Natural killer cell (primary cell): Measurements from ENCODE around the gene TRIM58. TPM values are rescaled to one million over a fixed set of nuclear protein-coding genes. Genes with fewer than 3 reads are reported as not detected.

Experiments used
- ATAC-seq, 3 donors: fragments of 150-1000 bp in 2 of 3; fragments of 200-7000 bp in 1 of 3; cut with Tn5 transposase; 1 replicate in 1 of 3; 2 replicates in 2 of 3; pipeline ENCODE4 v1.10.0; 2021; ENCODE audit warnings: mild to moderate bottlenecking in 2 of 3, moderate library complexity in 2 of 3
- DNase-seq, 2 donors: peaks; one replicate each; pipeline versions ENCODE4 v3.0.0 to v3.0.0-alpha.2; 2013 to 2021; ENCODE audit warnings: mixed read lengths in 1 of 2
- H3K27ac ChIP-seq: one replicate; pipeline ENCODE4 v1.5.1; 2013; ENCODE audit warnings: mild to moderate bottlenecking, low read length
- H3K27me3 ChIP-seq: one replicate; pipeline ENCODE4 v1.6.1; 2013; ENCODE audit warnings: low read length; ENCODE audit not compliant: control insufficient read depth, insufficient read depth
- H3K36me3 ChIP-seq: one replicate; pipeline ENCODE4 v1.6.1; 2013; ENCODE audit warnings: low read length; ENCODE audit not compliant: control insufficient read depth, insufficient read depth
- H3K4me1 ChIP-seq: one replicate; pipeline ENCODE4 v1.6.1; 2013; ENCODE audit warnings: low read length; ENCODE audit not compliant: control insufficient read depth, insufficient read depth
- H3K4me3 ChIP-seq: one replicate; pipeline ENCODE4 v1.5.1; 2013; ENCODE audit warnings: low read length
- H3K9me3 ChIP-seq: one replicate; pipeline ENCODE4 v1.6.1; 2013; ENCODE audit warnings: low read length; ENCODE audit not compliant: control insufficient read depth, insufficient read depth
- H3K27ac Mint-ChIP-seq, 2 donors: one replicate each; pipeline ENCODE4 v1.8.0; 2022; ENCODE audit warnings: mild to moderate bottlenecking in 2 of 2, mixed read lengths in 2 of 2, moderate library complexity in 1 of 2
- H3K27me3 Mint-ChIP-seq, 2 donors: one replicate each; pipeline ENCODE4 v1.8.0; 2022; ENCODE audit warnings: low read depth in 2 of 2, mixed read lengths in 2 of 2
- H3K36me3 Mint-ChIP-seq: one replicate; pipeline ENCODE4 v1.8.0; 2022; ENCODE audit warnings: mixed read lengths
- H3K4me1 Mint-ChIP-seq, 2 donors: one replicate each; pipeline ENCODE4 v1.8.0; 2022; ENCODE audit warnings: mixed read lengths in 2 of 2
- H3K4me3 Mint-ChIP-seq: one replicate; pipeline ENCODE4 v1.8.0; 2022; ENCODE audit warnings: mild to moderate bottlenecking, moderate library complexity, mixed read lengths
- H3K9me3 Mint-ChIP-seq, 2 donors: one replicate each; pipeline ENCODE4 v1.8.0; 2022; ENCODE audit warnings: mixed read lengths in 2 of 2
- WGBS: methylation state at CpG from one replicate; pipeline ENCODE4 v1.1.7; 2013; ENCODE audit warnings: missing lambda C conversion rate; ENCODE audit not compliant: insufficient coverage; 5-methylcytosine and 5-hydroxymethylcytosine counted together
- intact Hi-C: fragments of 100-400 bp; cut with micrococcal nuclease; formaldehyde crosslinking; loops from one replicate; pipeline ENCODE4 v1.14.2; 2022
- total RNA-seq, 4 donors: library from RNA; stranded (reverse); fragments of 120-200 nt in 1 of 4; gene quantifications; one replicate each; pipeline versions ENCODE4 v1.2.3 to v1.2.4, GENCODE V29; 2013 to 2022
- TF ChIP-seq, protein P1 (sequence below): fragments of 200-600 bp; IDR thresholded peaks from one replicate; pipeline ENCODE4 v1.8.0; 2022; ENCODE audit warnings: antibody characterized with exemption

Gene TRIM58
- total RNA-seq, 3 donors from 2014 or later (not counting 1 experiment from before 2014, with no cell fraction given), result 0.50 to 3.9 (median 1.9) TPM

DNA sequence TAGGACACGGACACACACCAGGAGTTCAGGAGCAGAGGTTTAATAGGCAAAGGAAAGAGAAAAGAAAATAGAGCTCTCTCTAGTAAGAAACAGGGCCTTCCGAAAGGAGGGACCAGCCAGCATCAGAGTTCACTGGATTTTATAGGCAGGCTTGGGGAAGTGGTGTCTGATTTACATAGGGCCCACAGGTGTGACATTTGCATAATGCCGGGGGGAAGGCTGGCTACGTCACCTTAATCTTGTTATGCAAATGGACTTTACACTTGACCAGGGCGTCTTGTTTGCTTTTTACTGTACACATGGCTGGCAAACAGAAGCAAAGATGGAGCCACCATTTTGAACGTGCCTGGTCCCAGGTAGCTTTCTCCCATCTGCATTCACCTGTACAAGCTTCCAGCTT, 33.0 kb upstream of the TRIM58 start, which contains the start of gene OR14A16:
Gene OR14A16, minus strand, starts transcription at position 97 of the 400 bp plus-strand sequence. CDS start 8,390 bp downstream, outside the sequence.
- no peaks in the 10 kb centered on the region for H3K27me3 ChIP-seq
- H3K9me3 Mint-ChIP-seq, result peaks cover 0 to 2% of the 10 kb centered on the region in 2 donors
- no peak within 1 kb of the TSS for H3K4me3 ChIP-seq
- no peak for ATAC-seq
- intact Hi-C loops, result no loop called here
- H3K27me3 Mint-ChIP-seq, result no peaks in the 10 kb centered on the region
- H3K36me3 Mint-ChIP-seq, result no peaks in the 10 kb centered on the region
- no peak within 1 kb of the TSS for H3K4me3 Mint-ChIP-seq
- H3K27ac ChIP-seq, result no peak within 1 kb of the TSS
- TF ChIP-seq, protein P1, sequence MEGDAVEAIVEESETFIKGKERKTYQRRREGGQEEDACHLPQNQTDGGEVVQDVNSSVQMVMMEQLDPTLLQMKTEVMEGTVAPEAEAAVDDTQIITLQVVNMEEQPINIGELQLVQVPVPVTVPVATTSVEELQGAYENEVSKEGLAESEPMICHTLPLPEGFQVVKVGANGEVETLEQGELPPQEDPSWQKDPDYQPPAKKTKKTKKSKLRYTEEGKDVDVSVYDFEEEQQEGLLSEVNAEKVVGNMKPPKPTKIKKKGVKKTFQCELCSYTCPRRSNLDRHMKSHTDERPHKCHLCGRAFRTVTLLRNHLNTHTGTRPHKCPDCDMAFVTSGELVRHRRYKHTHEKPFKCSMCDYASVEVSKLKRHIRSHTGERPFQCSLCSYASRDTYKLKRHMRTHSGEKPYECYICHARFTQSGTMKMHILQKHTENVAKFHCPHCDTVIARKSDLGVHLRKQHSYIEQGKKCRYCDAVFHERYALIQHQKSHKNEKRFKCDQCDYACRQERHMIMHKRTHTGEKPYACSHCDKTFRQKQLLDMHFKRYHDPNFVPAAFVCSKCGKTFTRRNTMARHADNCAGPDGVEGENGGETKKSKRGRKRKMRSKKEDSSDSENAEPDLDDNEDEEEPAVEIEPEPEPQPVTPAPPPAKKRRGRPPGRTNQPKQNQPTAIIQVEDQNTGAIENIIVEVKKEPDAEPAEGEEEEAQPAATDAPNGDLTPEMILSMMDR, result no peak
- H3K9me3 ChIP-seq, result no peaks in the 10 kb centered on the region
- no peak for DNase-seq
- no peaks in the 10 kb centered on the region for H3K4me1 Mint-ChIP-seq
- WGBS, result 85% methylated on average over 6 of the region's 6 CpGs
- H3K4me1 ChIP-seq, result no peaks in the 10 kb centered on the region
- H3K27ac Mint-ChIP-seq, result no peak within 1 kb of the TSS
- no peaks in the 10 kb centered on the region for H3K36me3 ChIP-seq

DNA sequence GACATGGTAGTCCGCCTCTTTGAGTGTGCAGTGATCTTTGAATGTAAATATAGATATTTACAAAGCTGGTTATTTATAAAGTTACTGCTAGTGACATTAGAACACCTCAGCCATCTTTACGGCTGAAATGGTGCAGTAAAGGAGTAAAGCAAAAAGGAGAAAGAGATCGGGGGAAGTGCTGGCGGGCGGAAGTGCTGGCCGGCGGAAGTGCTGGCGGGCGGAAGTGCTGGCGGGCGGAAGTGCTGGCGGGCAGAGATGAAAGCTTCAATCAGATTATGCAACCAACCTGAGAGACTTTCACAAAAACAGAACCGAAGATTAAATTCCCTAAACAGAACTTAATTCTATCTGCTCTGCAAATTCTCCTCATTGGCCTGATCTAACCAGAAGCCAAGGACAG, 31.6 kb upstream of the TRIM58 start:
- Mint-ChIP-seq H3K4me3 (no peak overlapping the region), H3K4me1 (no peaks in the 10 kb centered on the region), H3K36me3 (no peaks in the 10 kb centered on the region), H3K27me3 (no peaks in the 10 kb centered on the region), H3K9me3 (peaks cover 0 to 2% of the 10 kb centered on the region in 2 donors), H3K27ac (no peak overlapping the region)
- no peak for DNase-seq
- intact Hi-C loops, result no loop called here
- H3K36me3 ChIP-seq, result no peaks in the 10 kb centered on the region
- H3K27ac ChIP-seq, result no peak overlapping the region
- H3K27me3 ChIP-seq, result no peaks in the 10 kb centered on the region
- H3K4me1 ChIP-seq, result no peaks in the 10 kb centered on the region
- no peaks in the 10 kb centered on the region for H3K9me3 ChIP-seq
- H3K4me3 ChIP-seq, result no peak overlapping the region
- TF ChIP-seq, protein P1, result no peak
- WGBS, result 96% methylated on average over 8 of the region's 13 CpGs
- no peak for ATAC-seq

DNA sequence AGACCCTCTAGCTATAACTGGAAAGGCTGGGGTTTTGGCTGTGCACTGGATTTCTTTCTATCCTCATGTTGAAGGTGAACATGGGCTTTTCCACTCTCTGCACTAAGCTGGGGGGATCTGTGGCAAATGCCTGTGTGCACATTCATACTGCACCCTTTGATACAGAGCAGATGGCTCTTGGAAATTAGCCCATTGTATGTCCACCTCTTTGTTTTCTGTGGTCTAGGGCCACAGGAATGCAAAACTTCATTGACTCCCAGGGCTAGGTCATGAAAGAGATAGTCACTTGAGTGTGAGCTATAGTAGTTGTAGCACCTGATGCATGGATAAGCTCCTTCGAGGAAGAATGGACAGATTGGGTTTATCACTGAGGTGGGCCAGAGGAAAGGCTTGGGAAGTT, 27.3 kb upstream of the TRIM58 start:
- no peak overlapping the region for H3K4me3 Mint-ChIP-seq
- no peaks in the 10 kb centered on the region for H3K9me3 ChIP-seq
- H3K27me3 ChIP-seq, result no peaks in the 10 kb centered on the region
- peaks cover 0 to 6% of the 10 kb centered on the region in 2 donors for H3K27me3 Mint-ChIP-seq
- H3K4me1 ChIP-seq, result no peaks in the 10 kb centered on the region
- TF ChIP-seq, protein P1, result no peak
- H3K4me1 Mint-ChIP-seq, result no peaks in the 10 kb centered on the region
- H3K27ac ChIP-seq, result no peak overlapping the region
- DNase-seq, result no peak
- no peak for ATAC-seq
- H3K4me3 ChIP-seq, result no peak overlapping the region
- 0% methylated on average over 1 of the region's 1 CpG for WGBS
- H3K36me3 ChIP-seq, result no peaks in the 10 kb centered on the region
- peaks cover 0 to 3% of the 10 kb centered on the region in 2 donors for H3K9me3 Mint-ChIP-seq
- no peak overlapping the region for H3K27ac Mint-ChIP-seq
- intact Hi-C loops, result no loop called here
- H3K36me3 Mint-ChIP-seq, result no peaks in the 10 kb centered on the region

DNA sequence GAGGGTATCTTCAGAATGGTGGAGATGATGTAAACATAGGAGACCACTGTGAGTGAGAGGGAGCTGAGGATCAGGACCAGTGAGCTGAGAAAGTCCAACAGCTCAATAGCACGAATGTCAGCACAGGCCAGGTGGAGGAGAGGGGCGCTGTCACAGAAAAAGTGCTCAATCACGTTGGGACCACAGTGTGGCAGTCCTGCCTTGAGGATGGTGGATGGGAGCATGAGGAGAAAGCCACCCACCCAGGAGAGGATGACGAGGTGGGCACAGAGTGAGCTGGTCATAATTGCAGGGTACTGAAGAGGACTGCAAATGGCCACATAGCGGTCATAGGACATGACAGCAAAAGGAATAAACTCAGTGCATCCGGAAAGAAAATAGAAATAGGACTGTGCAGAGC, 23.4 kb upstream of the TRIM58 start:
- Histone ChIP-seq H3K27me3 (no peaks in the 10 kb centered on the region), H3K36me3 (no peaks in the 10 kb centered on the region), H3K9me3 (no peaks in the 10 kb centered on the region), H3K4me3 (no peak overlapping the region), H3K4me1 (no peaks in the 10 kb centered on the region), H3K27ac (no peak overlapping the region)
- Mint-ChIP-seq H3K27ac (no peak overlapping the region), H3K9me3 (peaks cover 0 to 3% of the 10 kb centered on the region in 2 donors), H3K4me3 (no peak overlapping the region), H3K27me3 (peaks cover 0 to 6% of the 10 kb centered on the region in 2 donors), H3K4me1 (no peaks in the 10 kb centered on the region), H3K36me3 (no peaks in the 10 kb centered on the region)
- intact Hi-C loops, result no loop called here
- TF ChIP-seq, protein P1, result no peak
- DNase-seq (no peak), ATAC-seq (no peak)
- 80% methylated on average over 6 of the region's 6 CpGs for WGBS
